ENCODE measurements around the gene HECTD1.
A peak's percentile ranks its signal among the peaks of the same experiment; 100 is the strongest.

Gene HECTD1

DNA sequence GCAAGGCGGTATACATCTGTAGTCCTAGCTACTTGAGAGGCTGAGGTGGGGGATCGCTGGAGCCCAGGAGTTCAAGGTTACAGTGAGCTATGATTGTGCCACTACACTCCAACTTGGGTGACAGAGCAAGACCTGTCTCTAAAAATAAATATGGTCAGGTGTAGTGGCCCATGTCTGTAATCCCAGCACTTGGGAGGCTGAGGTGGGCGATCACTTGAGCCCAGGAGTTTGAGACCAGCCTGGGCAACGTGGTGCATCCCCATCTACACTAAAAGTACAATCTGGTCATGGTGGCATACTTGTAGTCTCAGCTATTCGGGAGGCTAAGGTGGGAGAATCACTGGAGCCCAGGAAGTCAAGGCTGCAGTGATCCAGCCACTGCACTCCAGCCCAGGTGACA, 40.6 kb downstream of the HECTD1 start:
- Histone ChIP-seq H3K79me2 (peaks cover 12% of the 10 kb centered on the region), H3K4me3 (ENCODE audit: low read depth, low read length) (no peak overlapping the region), H3K4me2 (ENCODE audit: low read length) (no peak overlapping the region), H3K9ac (no peak overlapping the region), H3K27ac (no peak overlapping the region), H2AFZ (no peak overlapping the region), H3K27me3 (ENCODE audit: control insufficient read depth, insufficient read depth, low read length) (no peaks in the 10 kb centered on the region), H3K4me1 (peaks cover 10% of the 10 kb centered on the region), H3K9me3 (ENCODE audit: control insufficient read depth, low read length) (no peaks in the 10 kb centered on the region), H3K36me3 (ENCODE audit: control insufficient read depth, insufficient read depth, low read length) (no peaks in the 10 kb centered on the region)
- TF ChIP-seq, protein P1, sequence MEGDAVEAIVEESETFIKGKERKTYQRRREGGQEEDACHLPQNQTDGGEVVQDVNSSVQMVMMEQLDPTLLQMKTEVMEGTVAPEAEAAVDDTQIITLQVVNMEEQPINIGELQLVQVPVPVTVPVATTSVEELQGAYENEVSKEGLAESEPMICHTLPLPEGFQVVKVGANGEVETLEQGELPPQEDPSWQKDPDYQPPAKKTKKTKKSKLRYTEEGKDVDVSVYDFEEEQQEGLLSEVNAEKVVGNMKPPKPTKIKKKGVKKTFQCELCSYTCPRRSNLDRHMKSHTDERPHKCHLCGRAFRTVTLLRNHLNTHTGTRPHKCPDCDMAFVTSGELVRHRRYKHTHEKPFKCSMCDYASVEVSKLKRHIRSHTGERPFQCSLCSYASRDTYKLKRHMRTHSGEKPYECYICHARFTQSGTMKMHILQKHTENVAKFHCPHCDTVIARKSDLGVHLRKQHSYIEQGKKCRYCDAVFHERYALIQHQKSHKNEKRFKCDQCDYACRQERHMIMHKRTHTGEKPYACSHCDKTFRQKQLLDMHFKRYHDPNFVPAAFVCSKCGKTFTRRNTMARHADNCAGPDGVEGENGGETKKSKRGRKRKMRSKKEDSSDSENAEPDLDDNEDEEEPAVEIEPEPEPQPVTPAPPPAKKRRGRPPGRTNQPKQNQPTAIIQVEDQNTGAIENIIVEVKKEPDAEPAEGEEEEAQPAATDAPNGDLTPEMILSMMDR (IDR thresholded peaks at IDR 0.05) = no peak

GRCh38 chr14:31166271-31166561, 41.4 kb downstream of the HECTD1 start:
- TF ChIP-seq, protein P1 (IDR thresholded peaks at IDR 0.05) = no peak
- Histone ChIP-seq H3K9ac (no peak overlapping the region), H2AFZ (no peak overlapping the region), H3K27me3 (ENCODE audit: control insufficient read depth, insufficient read depth, low read length) (no peaks in the 10 kb centered on the region), H3K79me2 (peaks cover 12% of the 10 kb centered on the region), H3K36me3 (ENCODE audit: control insufficient read depth, insufficient read depth, low read length) (no peaks in the 10 kb centered on the region), H3K27ac (peak overlapping the region; percentile 36), H3K4me2 (ENCODE audit: low read length) (no peak overlapping the region), H3K4me1 (peaks cover 10% of the 10 kb centered on the region), H3K9me3 (ENCODE audit: control insufficient read depth, low read length) (no peaks in the 10 kb centered on the region), H3K4me3 (ENCODE audit: low read depth, low read length) (no peak overlapping the region)

DNA sequence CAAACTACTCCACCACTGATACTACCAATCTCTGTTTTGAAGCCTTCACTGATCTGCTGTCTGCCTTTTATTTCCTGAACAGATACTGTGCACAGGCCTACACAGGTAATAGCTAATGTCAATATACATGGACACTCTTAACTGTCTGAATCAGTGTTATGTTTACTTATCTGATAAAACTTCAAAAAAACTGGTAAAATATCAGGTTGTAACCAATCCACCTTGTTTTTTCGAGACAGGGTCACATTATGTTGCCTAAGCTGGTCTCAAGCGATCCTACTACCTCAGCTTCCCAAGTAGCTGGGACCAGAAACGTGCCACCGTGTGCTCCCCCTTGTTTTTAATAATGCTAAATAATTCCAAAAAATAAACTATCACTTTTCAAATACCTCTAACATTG, 43.5 kb downstream of the HECTD1 start:
- Histone ChIP-seq H3K27ac (no peak overlapping the region), H3K4me3 (ENCODE audit: low read depth, low read length) (no peak overlapping the region), H3K4me2 (ENCODE audit: low read length) (no peak overlapping the region), H3K79me2 (peaks cover 15% of the 10 kb centered on the region), H3K36me3 (ENCODE audit: control insufficient read depth, insufficient read depth, low read length) (no peaks in the 10 kb centered on the region), H3K27me3 (ENCODE audit: control insufficient read depth, insufficient read depth, low read length) (no peaks in the 10 kb centered on the region), H3K9me3 (ENCODE audit: control insufficient read depth, low read length) (no peaks in the 10 kb centered on the region), H3K9ac (no peak overlapping the region), H3K4me1 (peaks cover 10% of the 10 kb centered on the region), H2AFZ (no peak overlapping the region)
- TF ChIP-seq, protein P1 (IDR thresholded peaks at IDR 0.05) = no peak

- no peaks in the 10 kb centered on the region for H3K9me3 ChIP-seq (ENCODE audit: control insufficient read depth, low read length)
These were observed 44.5 kb downstream of the HECTD1 start for GRCh38 chr14:31162910-31163649.

More at GRCh38 chr14:31162910-31163649, 44.5 kb downstream of the HECTD1 start:
- no peak overlapping the region for H3K4me3 ChIP-seq (ENCODE audit: low read depth, low read length)
- H3K9ac ChIP-seq = no peak overlapping the region
- no peaks in the 10 kb centered on the region for H3K27me3 ChIP-seq (ENCODE audit: control insufficient read depth, insufficient read depth, low read length)
- TF ChIP-seq, protein P1 (IDR thresholded peaks at IDR 0.05) = no peak
- H3K36me3 ChIP-seq (ENCODE audit: control insufficient read depth, insufficient read depth, low read length) = no peaks in the 10 kb centered on the region
- no peak overlapping the region for H2AFZ ChIP-seq
- H3K4me1 ChIP-seq = peaks cover 10% of the 10 kb centered on the region
- peaks cover 15% of the 10 kb centered on the region for H3K79me2 ChIP-seq
- H3K4me2 ChIP-seq (ENCODE audit: low read length) = no peak overlapping the region
- H3K27ac ChIP-seq = no peak overlapping the region
